Measurements from ENCODE around the gene AKNA.

GRCh38 chr9:114427644-114428043 lies 39.9 kb upstream of the AKNA start:
- no peak for TF ChIP-seq POLR2A (IDR thresholded peaks at IDR 0.05)
- no peak for TF ChIP-seq CTCF (IDR thresholded peaks at IDR 0.05)
- no peak for TF ChIP-seq EP300 (IDR thresholded peaks at IDR 0.05; ENCODE audit: low read depth)
- TF ChIP-seq POLR2AphosphoS5 (IDR thresholded peaks at IDR 0.05), result no peak
